NCI-H345 treated with DMSO at 0.1 percent for 48 hours (cell line): Measurements from ENCODE around the gene SMTNL1.
A peak's percentile ranks its signal among the peaks of the same experiment; 100 is the strongest.

Source experiments
- DNase-seq: peaks from one replicate; lab custom pipeline; 2025; ENCODE audit not compliant: unreplicated experiment; lab: John Stamatoyannopoulos, UW

SMTNL1 gene

GRCh38 chr11:57536947-57537619 is at the start of gene SMTNL1:
SMTNL1 (plus strand) TSS chr11:57537595; CDS start chr11:57542643, 5,048 bp downstream.
- no peak for DNase-seq

GRCh38 chr11:57487920-57488659 is 49.3 kb upstream of the SMTNL1 start:
- DNase-seq, result no peak

- no peak for DNase-seq
Measured at GRCh38 chr11:57490456-57491248, 46.7 kb upstream of the SMTNL1 start.

- DNase-seq, result no peak
Measured at GRCh38 chr11:57491371-57492061, 45.9 kb upstream of the SMTNL1 start.

- DNase-seq, result no peak
Measured at GRCh38 chr11:57493507-57494503, 43.6 kb upstream of the SMTNL1 start.

- DNase-seq, result no peak
Measured at GRCh38 chr11:57496109-57496820, 41.1 kb upstream of the SMTNL1 start.

- no peak for DNase-seq
Measured at GRCh38 chr11:57497303-57498247, 39.8 kb upstream of the SMTNL1 start.

GRCh38 chr11:57498540-57498939 is 38.9 kb upstream of the SMTNL1 start:
- no peak for DNase-seq

- peak; percentile 61 for DNase-seq
Measured at GRCh38 chr11:57499413-57499982, 37.9 kb upstream of the SMTNL1 start.

GRCh38 chr11:57499983-57500461 is 37.4 kb upstream of the SMTNL1 start:
- no peak for DNase-seq

- DNase-seq, result no peak
Measured at GRCh38 chr11:57500515-57500914, 36.9 kb upstream of the SMTNL1 start.

GRCh38 chr11:57500926-57501325 is 36.5 kb upstream of the SMTNL1 start:
- DNase-seq, result no peak

- no peak for DNase-seq
Measured at GRCh38 chr11:57501953-57502352, 35.4 kb upstream of the SMTNL1 start.

GRCh38 chr11:57502376-57502775 is 35.0 kb upstream of the SMTNL1 start:
- DNase-seq, result no peak

- no peak for DNase-seq
Measured at GRCh38 chr11:57502870-57503269, 34.5 kb upstream of the SMTNL1 start.

GRCh38 chr11:57504511-57504910 is 32.9 kb upstream of the SMTNL1 start:
- DNase-seq, result no peak

GRCh38 chr11:57506522-57506921 is 30.9 kb upstream of the SMTNL1 start:
- no peak for DNase-seq
